ENCODE results near the gene SLC22A5.

The SLC22A5 gene

GRCh38 chr5:132425975-132426524, 56.5 kb downstream of the SLC22A5 start:
- Histone ChIP-seq H3K4me3 (replicated peaks; ENCODE audit: low read depth, low read length) (peak overlapping the region; percentile 46), H3K27me3 (replicated peaks; ENCODE audit: control insufficient read depth, insufficient read depth, low read length) (no peaks in the 10 kb centered on the region), H3K36me3 (ENCODE audit: control insufficient read depth, insufficient read depth, low read length) (peaks cover 6% of the 10 kb centered on the region)
- TF ChIP-seq, protein P1, sequence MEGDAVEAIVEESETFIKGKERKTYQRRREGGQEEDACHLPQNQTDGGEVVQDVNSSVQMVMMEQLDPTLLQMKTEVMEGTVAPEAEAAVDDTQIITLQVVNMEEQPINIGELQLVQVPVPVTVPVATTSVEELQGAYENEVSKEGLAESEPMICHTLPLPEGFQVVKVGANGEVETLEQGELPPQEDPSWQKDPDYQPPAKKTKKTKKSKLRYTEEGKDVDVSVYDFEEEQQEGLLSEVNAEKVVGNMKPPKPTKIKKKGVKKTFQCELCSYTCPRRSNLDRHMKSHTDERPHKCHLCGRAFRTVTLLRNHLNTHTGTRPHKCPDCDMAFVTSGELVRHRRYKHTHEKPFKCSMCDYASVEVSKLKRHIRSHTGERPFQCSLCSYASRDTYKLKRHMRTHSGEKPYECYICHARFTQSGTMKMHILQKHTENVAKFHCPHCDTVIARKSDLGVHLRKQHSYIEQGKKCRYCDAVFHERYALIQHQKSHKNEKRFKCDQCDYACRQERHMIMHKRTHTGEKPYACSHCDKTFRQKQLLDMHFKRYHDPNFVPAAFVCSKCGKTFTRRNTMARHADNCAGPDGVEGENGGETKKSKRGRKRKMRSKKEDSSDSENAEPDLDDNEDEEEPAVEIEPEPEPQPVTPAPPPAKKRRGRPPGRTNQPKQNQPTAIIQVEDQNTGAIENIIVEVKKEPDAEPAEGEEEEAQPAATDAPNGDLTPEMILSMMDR (IDR thresholded peaks at IDR 0.05; ENCODE audit: insufficient read depth, low read length, poor library complexity, severe bottlenecking), result no peak
- DNase-seq (ENCODE audit: extremely low read depth, insufficient read length), result no peak

- TF ChIP-seq, protein P1 (IDR thresholded peaks at IDR 0.05; ENCODE audit: insufficient read depth, low read length, poor library complexity, severe bottlenecking), result peak; percentile 55
- H3K36me3 ChIP-seq (ENCODE audit: control insufficient read depth, insufficient read depth, low read length), result peaks cover 6% of the 10 kb centered on the region
- peak; percentile 82 for DNase-seq (ENCODE audit: extremely low read depth, insufficient read length)
- H3K27me3 ChIP-seq (replicated peaks; ENCODE audit: control insufficient read depth, insufficient read depth, low read length), result no peaks in the 10 kb centered on the region
- peak overlapping the region; percentile 46 for H3K4me3 ChIP-seq (replicated peaks; ENCODE audit: low read depth, low read length)
Observed at GRCh38 chr5:132426525-132427138, 57.1 kb downstream of the SLC22A5 start.

DNA sequence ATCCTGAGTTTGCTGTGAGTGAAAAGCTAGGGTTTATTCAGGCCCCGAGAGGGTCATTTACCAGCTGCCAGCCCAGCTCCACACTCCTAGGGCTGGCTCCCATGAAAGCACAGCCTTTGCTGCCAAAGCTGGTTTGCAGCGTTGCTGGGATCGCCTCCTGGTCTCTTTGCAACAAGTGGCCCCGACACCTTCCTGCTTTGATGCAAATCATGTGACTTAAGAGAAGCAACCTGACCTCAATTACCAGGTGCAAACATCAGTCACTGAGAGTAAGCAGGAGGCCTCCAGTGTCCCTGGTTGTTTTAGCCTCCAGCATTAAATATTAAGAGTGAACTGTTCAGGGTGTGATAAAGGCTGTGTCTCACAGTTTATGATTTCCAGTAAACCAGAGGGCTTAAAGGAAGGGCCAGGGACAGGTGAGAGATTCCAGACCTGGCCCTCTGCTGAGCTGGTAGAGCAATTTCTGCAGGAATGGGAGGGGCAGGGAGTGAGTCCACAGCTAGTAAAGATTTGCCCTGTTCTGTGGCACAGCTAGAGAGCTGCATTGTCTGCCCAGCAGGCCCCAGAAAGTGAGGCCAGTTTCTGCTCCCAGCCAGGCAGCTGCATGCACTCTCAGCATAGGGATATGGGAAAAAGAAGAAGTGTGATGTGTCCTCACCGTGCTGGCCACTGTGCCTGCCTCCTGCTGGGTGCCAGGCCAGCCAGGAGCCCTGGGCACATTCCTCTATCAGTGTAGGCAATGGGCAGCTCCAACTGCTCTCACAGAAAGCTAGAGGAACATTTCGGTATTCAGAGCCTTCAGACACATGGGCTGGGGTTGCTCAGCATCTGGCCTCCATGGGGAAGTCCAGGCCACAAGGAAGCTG, 58.0 kb downstream of the SLC22A5 start:
- DNase-seq (ENCODE audit: extremely low read depth, insufficient read length), result peak; percentile 47
- peaks cover 6% of the 10 kb centered on the region for H3K36me3 ChIP-seq (ENCODE audit: control insufficient read depth, insufficient read depth, low read length)
- H3K4me3 ChIP-seq (replicated peaks; ENCODE audit: low read depth, low read length), result no peak overlapping the region; the same call in none of the 2 replicates
- H3K27me3 ChIP-seq (replicated peaks; ENCODE audit: control insufficient read depth, insufficient read depth, low read length), result no peaks in the 10 kb centered on the region
- TF ChIP-seq, protein P1 (IDR thresholded peaks at IDR 0.05; ENCODE audit: insufficient read depth, low read length, poor library complexity, severe bottlenecking), result no peak

DNA sequence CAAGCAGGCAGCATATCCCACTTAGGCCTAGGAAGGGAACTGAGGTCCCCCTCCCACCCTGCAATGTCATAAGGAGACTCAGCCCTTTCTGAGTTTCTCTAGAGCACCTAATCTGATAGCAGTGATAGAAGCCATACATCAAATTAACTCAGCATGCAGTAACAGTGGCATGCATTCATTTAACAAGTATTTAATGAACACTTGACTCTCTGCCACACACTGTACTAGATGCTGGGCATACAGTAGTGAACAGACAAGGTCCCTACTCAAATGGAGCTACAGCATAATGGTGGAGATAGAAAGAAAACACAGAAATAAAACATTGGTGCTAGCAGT, 58.6 kb downstream of the SLC22A5 start:
- no peak overlapping the region for H3K4me3 ChIP-seq (replicated peaks; ENCODE audit: low read depth, low read length)
- no peaks in the 10 kb centered on the region for H3K27me3 ChIP-seq (replicated peaks; ENCODE audit: control insufficient read depth, insufficient read depth, low read length)
- TF ChIP-seq, protein P1 (IDR thresholded peaks at IDR 0.05; ENCODE audit: insufficient read depth, low read length, poor library complexity, severe bottlenecking), result no peak
- no peak for DNase-seq (ENCODE audit: extremely low read depth, insufficient read length)
- peaks cover 8% of the 10 kb centered on the region for H3K36me3 ChIP-seq (ENCODE audit: control insufficient read depth, insufficient read depth, low read length)

DNA sequence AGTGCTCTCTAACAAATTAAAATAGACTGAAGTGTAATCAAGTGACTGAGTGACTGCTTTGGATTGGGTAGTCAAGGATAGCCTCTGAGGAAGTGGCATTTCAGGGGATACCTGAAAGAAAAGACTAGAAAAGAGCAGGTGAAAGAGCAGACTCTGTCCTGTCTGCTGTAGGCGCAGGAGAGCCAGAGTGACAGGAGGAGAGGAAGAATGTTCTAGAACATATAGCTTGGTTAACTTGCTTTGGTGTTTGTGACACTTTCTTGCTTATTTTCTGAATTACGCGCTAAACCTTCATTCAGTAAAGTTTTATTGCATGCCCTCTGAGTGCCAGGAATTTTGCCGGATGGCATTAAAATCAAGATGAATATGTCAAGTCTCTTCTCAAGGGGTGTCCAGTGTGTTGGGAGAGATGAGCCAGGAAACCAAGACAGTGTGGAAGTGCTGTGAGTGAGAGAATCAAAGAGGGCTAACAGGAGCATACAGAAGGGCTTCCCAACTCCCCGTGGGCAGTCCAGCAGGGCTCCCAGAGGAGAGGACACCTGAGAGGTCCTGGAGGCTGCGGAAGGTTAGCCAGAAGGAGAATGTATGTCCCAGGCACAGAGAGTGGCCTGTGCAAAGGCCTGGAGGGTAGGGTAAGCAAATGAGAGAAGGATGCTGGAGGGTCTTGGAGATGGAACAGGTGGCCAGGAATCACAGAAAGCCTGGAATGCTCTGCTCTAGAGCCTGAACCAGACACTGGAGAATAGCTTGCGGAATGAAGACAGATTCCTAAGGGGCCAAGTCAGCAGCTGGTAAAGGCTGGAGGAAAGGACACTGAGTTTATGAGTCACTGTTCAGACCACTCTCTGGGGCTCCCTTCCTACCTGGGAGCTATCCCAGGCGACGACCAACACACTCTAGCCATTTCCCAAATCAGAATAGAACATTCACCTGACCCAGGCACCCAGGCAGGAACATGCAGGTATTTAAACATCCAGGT, 59.3 kb downstream of the SLC22A5 start:
- Histone ChIP-seq H3K27me3 (replicated peaks; ENCODE audit: control insufficient read depth, insufficient read depth, low read length) (no peaks in the 10 kb centered on the region), H3K4me3 (replicated peaks; ENCODE audit: low read depth, low read length) (no peak overlapping the region), H3K36me3 (ENCODE audit: control insufficient read depth, insufficient read depth, low read length) (peaks cover 5% of the 10 kb centered on the region)
- DNase-seq (ENCODE audit: extremely low read depth, insufficient read length), result no peak
- TF ChIP-seq, protein P1 (IDR thresholded peaks at IDR 0.05; ENCODE audit: insufficient read depth, low read length, poor library complexity, severe bottlenecking), result no peak
